H1 (cell line): Measurements from ENCODE around the gene CUEDC1. TPM values are rescaled to one million over a fixed set of nuclear protein-coding genes. Genes with fewer than 3 reads are reported as not detected.

Experiments
- ATF2 ChIP-seq: IDR thresholded peaks from 2 replicates; pipeline ENCODE4 v1.6.1; 2012; ENCODE audit warnings: low read length, inconsistent platforms
- GTF2F1 ChIP-seq: IDR thresholded peaks from 2 replicates; pipeline ENCODE4 v1.6.1; 2012; ENCODE audit warnings: low read depth, low read length, improper control_type of control experiment, borderline replicate concordance
- HDAC2 ChIP-seq, 2 experiments: fragments of 300-600 bp in 1 of 2; sonication (generic) in 1 of 2; IDR thresholded peaks; 2 replicates each; pipeline ENCODE4 v1.6.1; 2011 to 2012; ENCODE audit warnings: low read depth in 2 of 2, low read length in 2 of 2, mild to moderate bottlenecking in 2 of 2, moderate library complexity in 2 of 2, borderline replicate concordance in 1 of 2, inconsistent platforms in 1 of 2
- KDM1A ChIP-seq: fragments of 200-600, 300-600 bp; sonication (generic); IDR thresholded peaks from 2 replicates; pipeline ENCODE4 v1.7.1; 2016; ENCODE audit warnings: mild to moderate bottlenecking, low read length, borderline replicate concordance
- RBBP5 ChIP-seq: IDR thresholded peaks from 2 replicates; pipeline ENCODE4 v1.7.1; 2012; ENCODE audit warnings: low read depth, mild to moderate bottlenecking, inconsistent platforms, low read length, moderate library complexity, borderline replicate concordance
- SIN3A ChIP-seq, 2 experiments: IDR thresholded peaks in 1 of 2; conservative IDR thresholded peaks in 1 of 2; 2 replicates each; pipeline ENCODE4 v1.6.1; 2011 to 2012; ENCODE audit warnings: low read length in 2 of 2, improper control_type of control experiment in 1 of 2, low read depth in 1 of 2, mild to moderate bottlenecking in 1 of 2
- polyA plus RNA-seq, 7 experiments: library from polyadenylated mRNA; depleted of rRNA in 3 of 7; stranded (reverse) in 5 of 7; unstranded in 2 of 7; fragments of >200 nt in 5 of 7; fragments of 200-250 nt in 2 of 7; gene quantifications; 1 replicate in 5 of 7; 2 replicates in 1 of 7; 4 replicates in 1 of 7; pipeline versions ENCODE4 v1.2.1 to v1.2.3, GENCODE V29; 2011 to 2013; ENCODE audit warnings: missing spikeins in 2 of 7, mixed read lengths in 2 of 7
- total RNA-seq: library from RNA; stranded (reverse); fragmentation: NEBNext Ultra II Directional; extraction: Animal tissue kit (Norgen Biotek cat#: 25700); gene quantifications from 2 replicates; pipeline ENCODE4 v1.2.1, GENCODE V29; 2021

CUEDC1 gene
- total and polyA plus RNA-seq, 2 of the 8 experiments (the other 6 are each of a cell fraction or from before 2014, with no cell fraction given), result 4.0 to 10.7 TPM

- no peak for TF ChIP-seq GTF2F1
- TF ChIP-seq HDAC2 (IDR thresholded peaks at IDR 0.05; ENCODE audit: borderline replicate concordance in 1 of 2, low read depth in 2 of 2, low read length in 2 of 2), result no peak
- no peak for TF ChIP-seq RBBP5
- TF ChIP-seq KDM1A, result no peak
- TF ChIP-seq SIN3A (conservative IDR thresholded peaks at IDR 0.05 in 1 of 2, IDR thresholded peaks at IDR 0.05 in 1 of 2; ENCODE audit: low read depth in 1 of 2, low read length in 2 of 2), result no peak
- no peak for TF ChIP-seq ATF2
Observed at GRCh38 chr17:57911834-57912673, 43.2 kb downstream of the CUEDC1 start (continued).
